Ectodermal cell (in vitro differentiated cells): ENCODE results near the gene SETDB2.

Experiments used
- H3K27ac ChIP-seq: 2 replicates; pipeline ENCODE4 v1.7.0; 2013; ENCODE audit warnings: mild to moderate bottlenecking, low read depth, low read length; ENCODE audit not compliant: insufficient read depth, poor library complexity, severe bottlenecking
- H3K27me3 ChIP-seq: 2 replicates; pipeline ENCODE4 v1.7.0; 2013; ENCODE audit warnings: mild to moderate bottlenecking, low read length; ENCODE audit not compliant: insufficient read depth, control insufficient read depth, poor library complexity, severe bottlenecking
- H3K36me3 ChIP-seq: one replicate; pipeline ENCODE4 v1.7.0; 2013; ENCODE audit warnings: low read length; ENCODE audit not compliant: control insufficient read depth, insufficient read depth
- H3K4me1 ChIP-seq: one replicate; pipeline ENCODE4 v1.7.0; 2013; ENCODE audit warnings: low read length; ENCODE audit not compliant: control insufficient read depth, insufficient read depth
- H3K4me3 ChIP-seq: 2 replicates; pipeline ENCODE4 v1.7.0; 2013; ENCODE audit warnings: low read depth, low read length, control low read depth; ENCODE audit not compliant: insufficient read depth
- H3K9me3 ChIP-seq: 2 replicates; pipeline ENCODE4 v1.7.0; 2013; ENCODE audit warnings: mild to moderate bottlenecking, low read length, moderate library complexity; ENCODE audit not compliant: control insufficient read depth
- WGBS, 2 experiments: methylation state at CpG; one replicate each; pipeline ENCODE4 v1.1.7; 2013; ENCODE audit warnings: missing lambda C conversion rate in 2 of 2; 5-methylcytosine and 5-hydroxymethylcytosine counted together

The SETDB2 gene

GRCh38 chr13:49407936-49408335 lies 36.1 kb upstream of the SETDB2 start:
- no peaks in the 10 kb centered on the region for H3K4me1 ChIP-seq
- no peak overlapping the region for H3K27ac ChIP-seq
- H3K4me3 ChIP-seq, result no peak overlapping the region
- H3K9me3 ChIP-seq, result no peaks in the 10 kb centered on the region
- H3K27me3 ChIP-seq, result no peaks in the 10 kb centered on the region
- 97% methylated on average over 4 of the region's 4 CpGs for WGBS, 2 experiments
- no peaks in the 10 kb centered on the region for H3K36me3 ChIP-seq

GRCh38 chr13:49409008-49409407 lies 35.1 kb upstream of the SETDB2 start:
- Histone ChIP-seq H3K4me1 (no peaks in the 10 kb centered on the region), H3K9me3 (no peaks in the 10 kb centered on the region), H3K27ac (no peak overlapping the region), H3K4me3 (no peak overlapping the region), H3K36me3 (no peaks in the 10 kb centered on the region), H3K27me3 (no peaks in the 10 kb centered on the region)
- WGBS, 2 experiments, result 90 to 92% methylated on average over 3 of the region's 3 CpGs

GRCh38 chr13:49410006-49410405 lies 34.1 kb upstream of the SETDB2 start:
- H3K36me3 ChIP-seq, result no peaks in the 10 kb centered on the region
- WGBS, 2 experiments, result 92% methylated on average over 4 of the region's 4 CpGs

GRCh38 chr13:49410477-49410876 lies 33.6 kb upstream of the SETDB2 start:
- no peak overlapping the region for H3K27ac ChIP-seq
- H3K9me3 ChIP-seq, result no peaks in the 10 kb centered on the region
- no peaks in the 10 kb centered on the region for H3K4me1 ChIP-seq
- H3K36me3 ChIP-seq, result no peaks in the 10 kb centered on the region
- H3K4me3 ChIP-seq, result no peak overlapping the region
- H3K27me3 ChIP-seq, result no peaks in the 10 kb centered on the region

More at GRCh38 chr13:49410006-49410405, 34.1 kb upstream of the SETDB2 start:
- Histone ChIP-seq H3K27me3 (no peaks in the 10 kb centered on the region), H3K4me1 (no peaks in the 10 kb centered on the region), H3K9me3 (no peaks in the 10 kb centered on the region), H3K4me3 (no peak overlapping the region), H3K27ac (no peak overlapping the region)

GRCh38 chr13:49411353-49411752 lies 32.7 kb upstream of the SETDB2 start:
- Histone ChIP-seq H3K36me3 (no peaks in the 10 kb centered on the region), H3K27me3 (no peaks in the 10 kb centered on the region), H3K9me3 (no peaks in the 10 kb centered on the region), H3K4me1 (no peaks in the 10 kb centered on the region), H3K4me3 (no peak overlapping the region), H3K27ac (no peak overlapping the region)
- WGBS, 2 experiments, result 95 to 100% methylated on average over 4 of the region's 5 CpGs

GRCh38 chr13:49412749-49413148 lies 31.3 kb upstream of the SETDB2 start:
- H3K27me3 ChIP-seq, result no peaks in the 10 kb centered on the region
- no peak overlapping the region for H3K4me3 ChIP-seq
- no peaks in the 10 kb centered on the region for H3K9me3 ChIP-seq
- no peaks in the 10 kb centered on the region for H3K4me1 ChIP-seq
- no peaks in the 10 kb centered on the region for H3K36me3 ChIP-seq
- no peak overlapping the region for H3K27ac ChIP-seq
- 57 to 67% methylated on average over 2 of the region's 2 CpGs for WGBS, 2 experiments

GRCh38 chr13:49417161-49417560 lies 26.9 kb upstream of the SETDB2 start:
- no peaks in the 10 kb centered on the region for H3K36me3 ChIP-seq
- 99 to 100% methylated on average over 1 to 2 of the region's 3 CpGs for WGBS, 2 experiments

GRCh38 chr13:49418206-49418605 lies 25.9 kb upstream of the SETDB2 start:
- H3K36me3 ChIP-seq, result no peaks in the 10 kb centered on the region
- 93 to 96% methylated on average over 1 of the region's 1 CpG for WGBS, 2 experiments

More at GRCh38 chr13:49417161-49417560, 26.9 kb upstream of the SETDB2 start:
- H3K27me3 ChIP-seq, result no peaks in the 10 kb centered on the region
- H3K4me3 ChIP-seq, result no peak overlapping the region
- no peaks in the 10 kb centered on the region for H3K9me3 ChIP-seq
- no peak overlapping the region for H3K27ac ChIP-seq
- no peaks in the 10 kb centered on the region for H3K4me1 ChIP-seq

GRCh38 chr13:49419276-49419675 lies 24.8 kb upstream of the SETDB2 start:
- H3K27me3 ChIP-seq, result no peaks in the 10 kb centered on the region
- H3K4me3 ChIP-seq, result no peak overlapping the region
- no peak overlapping the region for H3K27ac ChIP-seq
- H3K36me3 ChIP-seq, result no peaks in the 10 kb centered on the region
- H3K4me1 ChIP-seq, result no peaks in the 10 kb centered on the region
- H3K9me3 ChIP-seq, result no peaks in the 10 kb centered on the region
- 93 to 95% methylated on average over 3 of the region's 3 CpGs for WGBS, 2 experiments

More at GRCh38 chr13:49418206-49418605, 25.9 kb upstream of the SETDB2 start:
- no peaks in the 10 kb centered on the region for H3K9me3 ChIP-seq
- no peak overlapping the region for H3K27ac ChIP-seq
- H3K27me3 ChIP-seq, result no peaks in the 10 kb centered on the region
- H3K4me1 ChIP-seq, result no peaks in the 10 kb centered on the region
- no peak overlapping the region for H3K4me3 ChIP-seq

- Histone ChIP-seq H3K9me3 (no peaks in the 10 kb centered on the region), H3K4me1 (no peaks in the 10 kb centered on the region), H3K27ac (no peak overlapping the region), H3K36me3 (no peaks in the 10 kb centered on the region), H3K27me3 (no peaks in the 10 kb centered on the region), H3K4me3 (no peak overlapping the region)
- WGBS, 2 experiments, result 73 to 78% methylated on average over 3 of the region's 3 CpGs
Measured at GRCh38 chr13:49421391-49421790, 22.7 kb upstream of the SETDB2 start.

- H3K9me3 ChIP-seq, result no peaks in the 10 kb centered on the region
- H3K4me3 ChIP-seq, result no peak overlapping the region
- H3K36me3 ChIP-seq, result no peaks in the 10 kb centered on the region
- H3K4me1 ChIP-seq, result no peaks in the 10 kb centered on the region
- WGBS, 2 experiments, result 83 to 88% methylated on average over 7 of the region's 7 CpGs
- no peak overlapping the region for H3K27ac ChIP-seq
- H3K27me3 ChIP-seq, result no peaks in the 10 kb centered on the region
Measured at GRCh38 chr13:49424011-49424560, 20.0 kb upstream of the SETDB2 start.
